Left cardiac atrium (tissue), 4 donors: ENCODE measurements around the gene LLCFC1. TPM values are rescaled to one million over a fixed set of nuclear protein-coding genes. Genes with fewer than 3 reads are reported as not detected.

ENCODE experiments used
- ATAC-seq, 2 donors: fragments of 200-7000 bp; cut with Tn5 transposase; one replicate each; pipeline ENCODE4 v1.9.1; 2020; ENCODE audit warnings: mild to moderate bottlenecking in 2 of 2, moderate library complexity in 2 of 2
- DNase-seq: peaks from one replicate; pipeline ENCODE4 v3.0.0-alpha.2; 2020
- intact Hi-C, 2 donors: fragments of 100-400 bp; cut with DNase I; formaldehyde crosslinking; loops; one replicate each; pipeline versions ENCODE4 v1.14.1 to v1.15.1; 2022 to 2023
- long read RNA-seq: library from polyadenylated mRNA; unstranded; transcript quantifications from one replicate; pipeline ENCODE4 v2.0.0, GENCODE V29; 2021
- total RNA-seq, 2 donors: library from RNA; stranded (reverse); fragmentation: NEBNext Ultra II Directional; extraction: Animal tissue kit (Norgen Biotek cat#: 25700); gene quantifications; one replicate each; pipeline ENCODE4 v1.2.1, GENCODE V29; 2021
- donor health status: DM: no; HTN: yes; CAD: no.
- donor health status: DM: no; HTN: yes; CAD: no; lungs with severe emphysema.
- donor health status: DM: yes; HTN: yes; CAD: no.
- donor health status: Dilated cardiomyopathy.

The LLCFC1 gene
- total RNA-seq, result not detected
- long read RNA-seq, result 0 reads

DNA sequence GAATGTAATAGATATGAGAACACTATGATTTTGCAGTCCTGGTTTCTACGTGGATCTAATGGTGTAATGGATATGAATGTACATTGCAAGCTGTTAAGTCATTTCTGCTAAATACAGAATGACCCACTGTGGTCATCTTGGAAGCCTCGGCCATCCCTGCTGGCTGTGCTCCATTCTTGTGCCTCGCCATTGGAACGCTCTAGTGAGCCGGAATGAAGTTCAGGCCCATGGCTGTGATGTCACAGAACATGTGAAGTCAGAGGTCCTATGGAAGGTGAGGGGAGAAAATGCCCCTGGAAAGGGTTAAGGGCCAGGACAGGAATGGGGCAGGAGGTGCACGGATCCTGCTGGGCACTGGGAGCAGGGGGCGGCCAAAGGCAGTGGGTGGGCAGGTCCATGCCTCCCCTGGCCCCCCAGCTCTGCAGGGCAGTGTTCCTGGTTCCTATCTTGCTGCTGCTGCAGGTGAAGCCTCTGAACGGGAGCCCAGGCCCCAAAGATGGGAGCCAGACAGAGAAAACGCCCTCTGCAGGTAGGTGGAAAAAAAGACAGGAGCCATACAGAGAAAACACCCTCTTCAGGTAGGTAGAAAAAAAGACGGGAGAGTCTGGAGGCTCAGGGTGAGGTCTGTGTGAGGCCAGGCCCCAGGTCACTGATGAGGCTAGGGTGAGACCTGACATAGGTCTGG lies at the start of gene LLCFC1:
LLCFC1 (plus strand) TSS at position 259 of the 685 bp plus-strand sequence; CDS start at position 397, 138 bp downstream.
- ATAC-seq (no peak), DNase-seq (no peak)
- intact Hi-C loops, result no loop called here

DNA sequence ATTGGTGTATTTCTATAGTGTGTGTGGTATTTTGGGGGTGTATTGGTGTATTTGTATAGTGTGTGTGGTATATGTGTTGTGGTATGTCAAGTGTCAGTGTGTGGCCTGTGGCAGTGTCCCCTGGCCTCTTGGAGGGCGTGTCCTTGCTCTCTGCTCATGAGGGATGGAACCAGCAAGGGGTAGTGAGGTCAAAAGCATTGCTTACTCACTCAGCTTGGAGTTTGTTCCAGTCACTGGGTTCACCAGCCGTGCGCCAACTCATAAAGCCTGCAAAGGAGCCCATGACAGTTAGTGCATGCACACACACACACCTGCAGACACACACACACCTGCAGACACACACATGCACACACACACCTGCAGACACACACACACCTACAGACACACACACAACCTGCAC lies 49.5 kb upstream of the LLCFC1 start:
- intact Hi-C loops, result loop anchor here in 1 of 2 donors (10.0 kb wide), 1 partner anchor 115 kb away; no protein-coding TSS in a partner anchor
- DNase-seq (no peak), ATAC-seq (no peak)

DNA sequence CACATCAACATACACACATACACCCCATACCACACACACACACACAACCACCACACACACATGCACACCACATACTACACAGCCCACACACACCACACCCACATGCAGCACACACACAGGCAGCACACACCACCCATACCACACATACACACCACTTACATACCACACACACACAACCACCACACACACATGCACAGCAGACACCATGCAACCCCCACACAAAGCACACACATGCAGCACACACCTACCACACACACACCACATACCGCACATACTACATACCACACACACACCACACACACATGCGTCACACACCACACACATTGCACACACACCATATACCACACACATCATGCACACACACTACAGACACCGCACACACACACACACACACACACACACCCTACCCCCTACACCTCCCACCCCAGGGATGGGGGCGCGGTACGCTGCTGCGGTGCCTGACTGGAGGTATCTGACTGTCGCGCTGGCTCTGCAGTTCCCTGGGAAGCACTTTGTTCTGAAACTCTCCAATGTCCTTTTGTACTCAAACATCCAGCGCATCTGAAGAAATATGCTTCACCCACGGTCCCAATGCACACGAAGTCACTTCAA lies 48.3 kb upstream of the LLCFC1 start:
- ATAC-seq (no peak), DNase-seq (no peak)
- intact Hi-C loops, result no loop called here

DNA sequence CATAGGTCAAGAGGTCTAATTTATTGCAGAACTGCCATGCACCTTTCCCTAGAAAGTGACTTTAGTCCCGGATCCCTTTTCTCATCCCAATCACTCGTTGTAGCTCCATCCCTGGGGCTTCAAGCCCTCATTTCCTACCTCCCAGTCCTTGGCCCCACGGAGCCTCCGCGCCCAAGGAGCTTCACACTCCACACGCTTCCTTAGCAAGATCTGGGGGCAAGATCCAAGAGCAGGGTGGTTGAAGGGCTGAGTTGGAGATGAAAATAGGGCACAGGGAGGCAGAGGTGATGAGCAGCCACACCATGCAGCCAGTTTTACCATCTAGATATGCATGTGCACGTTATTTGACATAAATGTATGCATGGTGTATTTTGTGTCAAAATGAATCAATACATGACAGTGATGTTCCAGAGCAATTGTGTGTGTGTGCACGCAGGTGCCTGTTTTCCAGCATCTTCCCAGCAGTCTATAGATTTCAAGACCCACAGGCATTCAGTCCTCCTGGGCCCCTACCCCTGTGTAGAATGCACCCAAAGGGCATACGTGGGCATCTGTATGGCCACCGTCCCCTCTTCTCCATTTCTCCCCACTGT lies 47.7 kb upstream of the LLCFC1 start:
- no peak for ATAC-seq
- intact Hi-C loops, result no loop called here
- no peak for DNase-seq

DNA sequence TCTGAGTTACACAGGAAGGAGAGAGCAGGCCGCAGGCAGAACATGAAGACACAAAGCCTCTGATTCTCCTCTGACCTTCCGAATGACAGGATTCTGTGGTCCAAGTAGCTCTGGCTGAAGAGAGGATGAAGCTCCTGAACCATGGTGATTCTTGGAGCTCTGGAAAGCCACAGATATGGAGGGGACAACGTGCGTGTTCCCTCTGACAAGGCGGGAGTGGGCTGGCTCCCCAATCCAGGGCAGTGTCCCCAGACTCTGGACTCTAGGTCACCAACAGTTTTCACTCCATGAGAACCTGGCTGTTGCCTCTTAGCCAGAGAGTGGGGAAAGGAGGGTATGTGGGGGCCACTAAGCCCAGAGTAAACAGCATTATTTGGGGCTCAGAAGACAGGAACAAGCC lies 46.3 kb upstream of the LLCFC1 start:
- no peak for ATAC-seq
- intact Hi-C loops, result no loop called here
- no peak for DNase-seq

DNA sequence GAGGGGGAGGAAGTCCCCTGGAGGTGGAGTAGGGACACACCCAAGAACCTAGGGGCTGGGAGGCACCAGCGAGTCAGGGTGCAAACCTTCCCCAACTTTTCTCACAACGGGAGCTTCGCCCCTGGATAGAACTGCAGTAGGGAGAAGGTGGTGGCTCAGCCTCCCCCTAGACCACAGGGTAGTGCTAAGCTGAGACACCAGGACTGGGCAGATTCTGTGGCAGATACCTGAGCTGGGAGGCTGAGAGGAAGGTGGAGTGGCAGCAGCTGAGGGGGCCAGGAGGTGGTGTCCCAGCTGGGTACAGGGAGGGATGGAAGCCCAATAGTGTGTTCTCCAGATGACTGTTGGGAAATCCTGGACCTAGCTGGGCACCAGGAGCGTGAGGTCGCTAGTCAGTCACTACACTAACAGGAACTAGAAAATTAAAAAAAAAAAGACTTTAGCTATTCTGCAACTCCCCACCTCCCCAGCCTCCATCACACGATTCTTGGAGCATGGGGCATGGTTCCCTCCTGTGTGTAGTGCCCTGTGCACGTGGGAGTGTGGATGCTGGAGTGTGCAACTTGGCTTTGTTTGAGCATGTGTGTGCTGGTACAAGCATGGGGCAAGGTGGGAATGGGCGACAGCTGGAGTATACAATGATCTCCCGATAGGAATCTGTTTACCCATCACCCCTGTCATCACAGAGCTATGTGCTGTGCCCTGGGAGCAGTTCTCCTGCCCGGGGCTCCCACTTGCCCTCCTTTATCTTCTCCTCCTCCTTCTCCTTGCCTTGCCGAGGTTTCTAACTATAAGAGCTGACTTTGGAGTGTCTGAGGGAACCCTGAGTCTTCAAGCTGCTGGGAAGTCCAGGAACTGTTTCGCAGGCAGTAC lies 44.9 kb upstream of the LLCFC1 start:
- ATAC-seq, result no peak
- intact Hi-C loops, result no loop called here
- no peak for DNase-seq

DNA sequence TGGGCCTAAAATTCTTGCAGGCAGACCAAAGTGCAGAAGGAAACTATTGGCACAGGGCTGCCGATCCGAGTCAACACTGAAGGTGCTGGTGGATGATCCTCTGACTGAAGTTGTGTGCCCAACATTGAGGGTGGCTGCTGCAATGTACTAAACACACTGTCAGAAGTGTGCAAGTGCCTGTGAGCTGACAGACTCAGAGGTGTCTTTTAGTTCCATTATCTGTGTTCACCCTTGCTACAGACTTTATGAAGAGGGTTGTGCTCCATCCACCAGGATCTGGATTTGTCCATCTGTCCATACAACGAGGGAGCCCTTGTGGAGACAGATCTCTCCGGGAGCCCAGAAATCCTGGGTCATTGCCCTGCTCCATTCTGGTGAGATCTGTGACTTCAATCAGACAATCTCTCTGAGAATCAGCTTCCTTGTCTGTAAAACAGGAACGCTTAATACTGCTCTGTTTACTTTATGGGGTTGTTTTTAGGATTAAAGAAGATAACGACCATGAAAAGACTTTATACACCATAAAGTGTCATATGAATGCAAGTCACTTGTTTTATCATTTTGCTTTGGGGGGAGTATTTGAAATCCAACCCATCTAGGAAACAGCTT lies 44.2 kb upstream of the LLCFC1 start:
- ATAC-seq, result no peak
- DNase-seq, result no peak
- intact Hi-C loops, result no loop called here

DNA sequence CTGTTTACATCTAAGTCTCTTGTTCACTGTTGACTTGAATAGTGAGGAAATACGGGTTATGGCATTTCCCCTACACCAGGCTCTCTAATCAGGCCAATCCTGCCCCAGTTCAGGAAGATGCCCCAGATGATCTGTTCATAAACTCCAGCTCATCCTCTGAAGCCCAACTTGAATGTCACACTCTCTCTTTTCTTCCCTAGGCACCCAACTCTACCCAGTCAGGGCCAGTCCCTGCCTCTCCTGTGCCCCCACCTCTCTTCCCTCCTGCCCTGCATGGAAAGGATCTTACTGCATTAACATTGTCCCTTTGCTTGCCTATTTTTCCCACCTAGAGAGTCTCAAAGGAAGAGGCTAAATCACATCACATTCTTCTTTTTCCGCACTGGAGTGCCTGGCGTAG lies 43.1 kb upstream of the LLCFC1 start:
- DNase-seq (no peak), ATAC-seq (no peak)
- intact Hi-C loops, result no loop called here

DNA sequence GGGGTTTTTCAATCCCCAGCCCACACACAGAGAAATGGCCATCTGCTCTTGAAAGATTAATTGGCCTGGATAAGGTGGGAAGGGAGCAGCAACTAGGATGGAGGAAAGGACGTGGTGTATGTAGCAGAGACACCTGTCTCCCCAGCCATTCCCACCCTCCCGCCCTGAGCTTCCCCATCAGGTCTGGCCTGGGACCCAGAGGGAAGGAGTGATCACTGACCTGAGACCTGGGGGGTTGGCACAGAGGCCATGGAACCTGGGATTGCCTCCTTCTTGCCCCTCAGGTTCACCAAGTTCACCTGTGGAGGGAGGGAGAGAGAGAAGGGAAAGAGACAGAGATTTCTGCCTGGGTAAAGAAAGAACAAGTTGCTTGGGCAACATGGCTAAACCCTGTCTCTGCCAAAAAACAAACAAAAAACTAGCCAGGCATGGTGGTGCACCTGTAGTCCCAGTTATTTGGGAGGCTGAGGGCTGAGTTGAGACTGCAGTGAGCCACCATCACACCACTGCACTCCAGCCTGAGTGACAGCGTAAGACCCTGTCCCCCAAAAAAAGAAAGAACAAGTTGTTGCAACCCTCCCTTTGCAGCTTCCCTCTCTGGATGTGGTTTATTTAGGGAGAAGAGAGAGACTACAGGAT lies 42.4 kb upstream of the LLCFC1 start:
- DNase-seq, result no peak
- no peak for ATAC-seq
- intact Hi-C loops, result no loop called here

DNA sequence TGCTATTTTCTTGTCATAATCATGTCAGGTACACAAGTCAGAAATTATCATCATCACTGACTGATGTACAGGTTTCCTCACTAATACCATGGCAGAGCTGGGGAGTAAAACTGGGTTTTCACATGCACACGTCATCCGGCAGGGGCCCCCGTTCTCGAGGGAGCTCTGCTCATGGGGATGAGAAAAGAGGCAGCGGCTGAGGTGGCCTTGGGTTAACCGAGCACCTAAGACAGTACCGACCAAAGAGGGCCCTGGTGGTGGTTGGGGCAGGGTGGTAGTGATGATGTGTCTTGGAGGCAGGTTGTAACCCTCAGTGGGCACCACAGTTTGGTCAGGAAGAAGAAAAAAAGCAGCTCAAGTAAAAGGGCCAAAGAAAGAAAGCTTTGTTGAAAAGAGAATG lies 41.6 kb upstream of the LLCFC1 start:
- no peak for ATAC-seq
- intact Hi-C loops, result no loop called here
- DNase-seq, result no peak

DNA sequence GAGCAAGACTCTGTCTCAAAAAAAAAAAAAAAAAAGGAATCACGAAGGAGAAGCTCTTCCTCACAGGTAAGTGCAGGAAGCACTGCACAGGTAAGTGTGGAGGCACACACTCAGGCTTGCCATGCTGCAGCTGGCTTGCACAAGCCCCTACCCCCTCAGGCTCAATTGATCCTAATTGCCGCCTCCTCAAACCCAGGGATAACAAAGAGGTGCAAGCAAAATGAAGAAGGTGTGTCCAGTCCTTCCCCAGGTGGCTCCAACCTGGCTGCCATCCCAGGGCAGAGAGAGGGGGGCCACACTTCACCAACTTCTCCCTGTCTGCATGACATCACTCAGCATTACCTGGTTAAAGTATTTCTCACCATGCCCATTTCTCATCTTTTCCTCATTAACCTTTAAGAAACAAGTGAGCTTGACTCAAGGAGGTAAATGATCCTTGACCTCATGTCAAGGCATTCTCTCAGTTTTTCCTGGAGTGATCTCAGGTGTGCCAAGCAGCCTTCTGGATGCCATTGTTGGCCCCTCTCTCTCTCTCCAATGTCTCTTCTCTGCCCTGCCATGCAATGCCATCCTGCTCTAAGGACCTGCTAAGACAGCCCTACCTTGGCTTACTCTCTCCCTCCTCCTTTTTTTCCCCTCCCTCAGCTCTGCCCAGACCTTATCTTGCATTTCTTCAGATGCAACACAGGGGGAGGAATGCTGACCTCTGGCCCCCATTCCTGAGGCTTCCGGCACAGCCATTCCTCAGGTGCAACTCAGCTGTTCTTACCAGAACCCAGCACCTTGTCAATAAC lies 40.7 kb upstream of the LLCFC1 start:
- ATAC-seq (no peak), DNase-seq (no peak)
- intact Hi-C loops, result no loop called here

DNA sequence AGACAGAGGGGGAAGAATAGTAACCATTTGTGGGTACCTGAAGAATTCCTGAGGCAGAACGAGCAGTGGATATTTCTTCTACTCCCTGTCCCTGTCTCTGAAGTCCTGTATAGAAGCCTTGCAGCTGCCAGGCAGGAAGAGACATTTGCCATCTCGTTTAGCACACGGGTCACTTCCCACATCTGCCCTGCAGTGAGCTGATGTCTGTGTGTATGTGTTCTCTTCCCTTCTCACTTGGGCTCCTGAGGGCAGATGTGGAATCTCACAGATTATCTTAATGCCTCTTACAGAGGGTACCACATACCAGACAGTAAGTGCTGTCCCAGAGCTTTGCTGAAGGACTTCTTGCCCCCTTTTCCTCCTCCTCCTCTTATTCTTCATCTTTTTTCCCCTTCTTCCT lies 39.6 kb upstream of the LLCFC1 start:
- DNase-seq (no peak), ATAC-seq (no peak)
- intact Hi-C loops, result no loop called here

DNA sequence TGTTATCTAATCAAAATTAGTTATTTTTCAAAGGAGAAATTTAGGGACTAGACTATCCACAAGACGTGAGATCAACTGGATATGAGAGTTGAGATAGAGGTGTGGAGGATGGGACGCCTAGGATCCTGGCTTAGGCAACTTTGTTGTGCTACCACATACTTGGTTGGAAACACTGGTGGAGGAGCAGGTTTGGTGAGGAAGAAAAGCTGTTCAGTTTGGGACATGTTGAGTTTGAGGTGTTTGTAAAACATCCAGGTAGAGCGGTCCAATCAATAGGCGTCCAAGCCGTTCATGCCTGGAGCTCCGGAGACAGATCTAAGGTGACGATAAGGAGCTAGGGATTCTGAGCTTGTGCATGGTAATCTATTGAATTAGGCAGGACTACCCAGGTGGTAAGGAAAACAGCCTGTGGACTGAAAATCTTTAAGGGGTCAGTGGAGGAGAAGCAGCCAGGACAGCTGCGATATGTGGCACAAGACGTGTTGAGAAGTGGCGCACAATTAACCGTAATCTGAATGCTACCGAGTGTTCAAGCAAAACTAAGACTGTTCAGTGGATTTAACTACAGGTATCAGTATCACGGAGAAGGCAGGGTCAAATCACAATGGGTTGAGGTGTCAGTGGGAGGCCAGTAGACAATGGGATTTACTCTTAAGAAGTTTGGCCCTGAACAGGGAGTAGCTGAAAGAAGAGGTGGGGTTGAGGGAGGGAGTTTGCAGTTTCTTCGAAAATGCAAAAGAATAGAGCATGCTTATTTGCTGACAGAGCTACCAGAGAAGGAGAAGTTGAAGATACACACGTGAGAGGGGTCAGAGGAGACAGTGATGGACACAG lies 37.6 kb upstream of the LLCFC1 start:
- no peak for DNase-seq
- no peak for ATAC-seq
- intact Hi-C loops, result no loop called here

DNA sequence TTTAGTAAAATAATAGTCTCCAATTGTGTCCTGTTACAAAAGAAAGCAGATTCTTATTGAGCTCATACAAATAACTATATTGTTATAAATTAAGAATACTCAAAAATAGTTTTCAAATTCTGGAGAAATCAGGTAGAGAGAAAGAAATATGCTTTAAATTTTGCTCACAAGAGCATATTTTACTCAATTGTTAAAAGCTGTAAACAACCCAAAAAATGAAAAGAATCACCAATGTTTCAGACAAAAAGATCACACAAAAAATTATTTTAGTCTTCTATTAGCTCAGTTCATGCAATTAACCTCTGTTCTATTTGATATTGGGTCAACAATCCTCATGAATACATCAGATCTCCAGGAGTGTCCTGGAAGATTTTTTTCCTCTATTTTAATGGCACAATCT lies 35.2 kb upstream of the LLCFC1 start:
- no peak for ATAC-seq
- intact Hi-C loops, result no loop called here
- DNase-seq, result no peak

DNA sequence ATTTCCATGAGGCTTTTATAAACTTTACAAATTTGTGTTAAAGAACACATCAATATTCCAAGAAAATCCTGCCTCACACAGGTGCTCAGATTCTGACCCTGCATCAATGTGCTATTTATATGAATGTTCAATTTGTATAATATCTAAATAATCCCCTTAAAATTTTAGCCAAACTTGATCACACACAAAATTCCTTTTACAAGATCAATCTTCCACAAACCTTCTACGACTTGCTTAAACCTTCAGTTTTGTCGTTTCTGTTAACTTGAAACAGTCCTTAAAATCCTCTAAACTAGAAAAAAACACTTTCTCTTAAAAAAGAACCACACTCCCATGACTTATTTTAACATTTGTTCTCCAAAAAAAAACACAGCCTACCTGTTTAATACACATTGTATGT lies 33.5 kb upstream of the LLCFC1 start:
- DNase-seq (no peak), ATAC-seq (no peak)
- intact Hi-C loops, result no loop called here

DNA sequence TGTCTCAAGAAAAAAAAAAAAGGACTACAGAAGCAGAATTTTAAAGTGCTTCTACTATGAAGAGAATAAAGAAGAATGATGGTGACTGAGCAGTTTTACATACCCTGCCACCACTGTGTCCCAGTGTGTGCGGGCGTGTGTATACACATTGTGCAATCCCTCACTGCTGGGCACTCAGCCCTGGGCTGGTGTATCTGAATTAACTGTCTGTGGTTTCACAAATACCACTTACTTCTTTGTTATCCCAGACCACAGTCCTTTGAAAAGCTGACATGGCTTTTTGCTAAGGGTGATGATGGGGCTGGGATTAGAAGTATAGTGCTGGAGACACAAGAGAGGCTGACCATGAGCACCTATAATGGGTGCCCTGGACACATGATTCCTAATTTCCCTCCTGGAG lies 32.6 kb upstream of the LLCFC1 start:
- intact Hi-C loops, result no loop called here
- DNase-seq (no peak), ATAC-seq (no peak)

DNA sequence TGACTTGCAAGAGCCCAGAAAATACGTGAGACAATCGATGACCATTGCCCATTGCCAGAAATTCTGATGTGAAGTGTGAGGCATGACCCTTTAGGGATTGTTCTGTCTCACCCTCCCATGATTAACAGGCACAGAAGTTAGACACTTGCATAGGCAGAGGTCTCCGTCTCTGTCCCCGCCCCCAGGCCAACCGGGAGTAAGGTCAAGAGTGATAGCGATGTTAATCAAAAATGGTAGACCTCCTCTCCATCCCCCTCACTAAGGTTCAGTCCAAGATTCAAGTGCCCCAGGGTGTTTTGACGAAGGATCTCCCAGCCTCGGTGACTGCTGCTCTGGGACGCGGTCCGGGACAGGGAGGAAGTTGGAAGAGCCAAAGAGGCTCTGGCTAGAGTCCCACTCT lies 31.0 kb upstream of the LLCFC1 start:
- DNase-seq, result no peak
- intact Hi-C loops, result no loop called here
- ATAC-seq, result no peak
